NCI-H128 (cell line): Measurements from ENCODE around the gene SCGB1A1.

Source experiments
- DNase-seq: peaks from one replicate; lab custom pipeline; 2025; ENCODE audit not compliant: unreplicated experiment; lab: John Stamatoyannopoulos, UW

SCGB1A1 gene

DNA sequence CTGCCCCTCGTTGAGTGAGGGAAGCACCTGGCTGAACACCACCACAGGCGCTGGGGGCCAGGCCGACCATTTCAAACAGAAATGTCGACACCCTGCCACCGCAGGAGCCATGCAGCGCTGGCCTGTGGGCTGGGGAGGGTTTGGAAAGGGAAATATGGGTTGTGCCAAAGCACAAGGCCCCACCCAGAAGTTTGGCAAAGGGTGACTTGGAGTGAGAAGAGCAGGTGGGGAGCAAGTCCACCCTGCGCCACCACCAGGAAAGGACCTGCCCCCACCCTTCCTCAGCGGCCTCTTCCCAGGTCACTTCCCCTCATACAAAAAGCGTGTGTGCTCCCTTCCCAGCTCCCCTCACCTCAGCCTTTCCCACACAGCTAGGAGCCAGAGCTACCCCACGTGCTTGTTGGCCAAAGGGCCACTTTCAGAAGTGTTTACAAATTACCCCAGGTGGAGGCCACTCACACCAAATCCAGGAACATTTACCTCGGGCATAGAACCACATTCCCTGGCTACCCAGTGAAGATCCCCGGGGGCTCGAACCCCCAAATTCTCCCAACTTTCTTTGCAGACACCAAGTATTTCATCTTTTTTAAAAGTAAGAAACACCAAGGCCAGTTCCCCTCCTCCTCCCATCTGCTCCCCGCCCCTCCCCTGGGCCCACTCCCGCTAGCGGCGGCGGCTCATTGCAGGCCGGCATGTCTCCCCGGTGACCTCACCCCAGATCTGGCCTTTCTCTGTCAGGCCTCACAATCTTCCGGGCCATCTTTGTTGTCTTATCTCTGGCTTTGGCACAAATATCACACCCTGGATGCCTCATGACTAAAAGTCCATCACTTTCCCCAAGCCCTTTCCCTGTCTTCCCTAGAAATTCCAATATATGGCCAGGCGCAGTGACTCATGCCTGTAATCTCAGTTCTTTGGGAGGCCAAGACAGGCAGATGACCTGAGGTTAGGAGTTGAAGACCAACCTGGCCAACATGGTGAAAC, 20.5 kb upstream of the SCGB1A1 start:
- DNase-seq = no peak

DNA sequence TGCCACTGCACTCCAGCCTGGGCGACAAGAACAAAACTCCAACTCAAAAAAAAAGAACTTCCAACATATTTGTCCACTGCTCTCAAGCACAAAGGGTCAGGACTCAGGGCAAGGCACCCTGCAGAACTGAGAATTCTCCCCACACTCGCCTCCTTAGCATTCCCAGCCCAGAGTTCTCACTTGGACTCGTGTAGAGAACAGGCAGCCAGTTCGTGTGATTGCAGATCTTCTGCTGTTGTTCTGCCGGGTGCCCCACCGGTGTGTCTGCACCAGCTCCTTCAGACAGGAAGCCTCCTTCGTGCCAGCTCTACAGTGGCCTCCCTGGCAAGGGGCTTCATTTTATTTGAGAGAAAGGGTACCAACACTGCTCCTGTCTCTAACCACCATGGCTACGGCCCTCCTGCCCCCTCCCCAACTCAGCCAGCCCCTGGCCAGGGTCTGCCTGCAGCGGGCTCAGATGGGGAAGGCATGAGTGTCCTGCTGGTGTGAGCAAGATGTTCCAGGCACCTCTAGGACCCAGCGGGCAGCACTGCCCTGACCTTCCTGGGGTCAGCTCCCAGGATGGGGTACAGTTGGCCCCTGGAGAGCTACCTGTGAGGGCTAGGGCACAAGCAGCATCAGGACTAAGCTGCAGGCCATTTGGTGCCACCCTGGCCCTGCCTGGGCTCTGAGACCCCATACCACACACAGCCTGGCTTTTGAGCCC, 19.5 kb upstream of the SCGB1A1 start:
- no peak for DNase-seq

DNA sequence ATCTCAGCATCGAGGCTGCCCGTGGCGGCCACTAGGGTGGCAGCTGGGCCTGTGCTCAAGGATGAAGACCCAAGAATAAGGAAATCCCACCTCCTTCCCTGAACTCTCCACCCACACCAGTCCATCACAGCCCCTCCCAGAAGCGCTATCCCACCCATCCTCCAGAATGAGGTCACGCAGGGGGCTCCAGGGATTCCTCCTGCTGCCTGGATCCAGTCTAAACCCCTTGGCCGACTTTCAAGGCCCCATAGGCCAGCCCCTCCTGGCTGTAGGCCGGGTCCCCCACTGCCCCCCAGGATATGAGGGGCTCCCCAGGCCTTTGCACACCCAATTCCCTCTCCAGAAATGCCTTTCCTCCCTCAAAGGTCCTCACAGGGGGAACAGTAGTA, 19.0 kb upstream of the SCGB1A1 start:
- DNase-seq = no peak

DNA sequence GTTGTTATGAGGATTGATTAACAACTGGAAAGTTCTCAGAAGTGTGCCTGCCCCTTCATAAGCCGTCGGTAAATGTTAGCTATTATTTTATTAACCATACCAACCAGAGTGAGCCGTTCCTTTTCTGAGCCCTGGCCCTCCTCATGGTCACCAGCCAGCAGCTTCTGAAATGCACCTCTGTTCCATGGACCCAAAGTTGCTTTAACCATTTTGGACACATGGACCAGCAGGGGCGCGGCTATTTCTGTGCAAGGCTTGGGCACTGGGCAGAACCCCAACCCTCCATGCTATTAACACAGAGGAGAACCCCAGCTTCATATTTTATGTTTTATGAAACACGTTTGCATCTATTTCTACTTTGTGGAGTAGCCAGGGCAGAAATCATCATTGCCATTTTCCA, 18.6 kb upstream of the SCGB1A1 start:
- no peak for DNase-seq

DNA sequence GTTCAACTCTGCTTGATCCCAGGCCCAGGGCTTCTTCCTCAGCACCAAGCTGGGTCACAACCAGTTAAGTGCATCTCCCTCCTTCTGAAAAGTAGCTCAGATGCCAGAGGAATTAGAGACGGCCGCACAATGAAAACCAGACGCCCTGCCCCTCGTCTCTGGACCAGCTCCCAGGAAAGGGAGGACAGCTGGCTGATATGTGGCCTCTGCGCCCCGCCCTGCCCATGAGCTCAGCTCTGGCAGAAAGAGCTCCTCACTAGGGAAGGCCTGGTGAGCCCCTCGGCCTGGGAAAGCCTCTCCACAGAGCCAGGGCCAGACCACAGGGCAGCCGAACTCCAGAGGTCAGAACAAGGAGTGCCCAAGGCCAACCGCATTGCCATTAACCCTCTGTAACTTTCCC, 18.1 kb upstream of the SCGB1A1 start:
- no peak for DNase-seq

DNA sequence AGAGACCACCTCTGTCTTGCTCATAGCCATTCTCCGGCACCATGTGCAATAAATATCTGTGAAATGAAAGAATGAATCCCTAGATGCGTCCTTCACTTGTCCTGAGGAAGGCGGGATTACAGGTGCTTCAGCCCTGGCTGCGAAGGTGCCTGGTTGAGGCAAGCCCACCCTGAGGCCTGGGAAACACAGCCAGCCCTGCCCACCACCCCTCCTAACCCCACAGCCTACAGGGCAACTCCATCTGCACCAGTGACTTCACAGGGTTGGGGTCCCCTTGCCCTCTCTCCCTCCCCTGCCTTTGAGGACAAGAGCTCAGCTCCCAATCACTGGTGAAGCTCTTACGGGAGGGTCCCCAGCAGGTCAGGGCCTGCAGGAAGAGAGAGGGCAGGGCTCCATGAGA, 17.5 kb upstream of the SCGB1A1 start:
- DNase-seq = no peak

DNA sequence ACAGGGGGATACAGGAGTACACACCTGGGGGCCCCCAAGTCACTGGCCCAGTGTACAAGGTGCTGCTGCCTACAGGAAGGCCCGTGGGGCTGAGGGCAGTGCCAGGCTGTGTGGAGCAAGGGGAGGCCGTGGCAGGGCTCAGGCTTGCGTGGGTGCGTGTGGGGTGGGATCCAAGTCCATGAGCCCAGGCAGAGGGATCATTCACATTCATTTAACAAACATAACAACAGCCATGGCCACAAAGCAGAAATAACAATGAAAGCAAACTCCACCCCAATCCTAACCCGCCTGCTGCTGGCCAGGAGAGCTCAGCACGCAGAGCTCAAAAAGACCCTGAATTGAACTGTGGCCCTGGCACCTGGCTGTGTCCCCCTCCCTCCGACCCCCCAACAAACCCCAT, 17.0 kb upstream of the SCGB1A1 start:
- no peak for DNase-seq

DNA sequence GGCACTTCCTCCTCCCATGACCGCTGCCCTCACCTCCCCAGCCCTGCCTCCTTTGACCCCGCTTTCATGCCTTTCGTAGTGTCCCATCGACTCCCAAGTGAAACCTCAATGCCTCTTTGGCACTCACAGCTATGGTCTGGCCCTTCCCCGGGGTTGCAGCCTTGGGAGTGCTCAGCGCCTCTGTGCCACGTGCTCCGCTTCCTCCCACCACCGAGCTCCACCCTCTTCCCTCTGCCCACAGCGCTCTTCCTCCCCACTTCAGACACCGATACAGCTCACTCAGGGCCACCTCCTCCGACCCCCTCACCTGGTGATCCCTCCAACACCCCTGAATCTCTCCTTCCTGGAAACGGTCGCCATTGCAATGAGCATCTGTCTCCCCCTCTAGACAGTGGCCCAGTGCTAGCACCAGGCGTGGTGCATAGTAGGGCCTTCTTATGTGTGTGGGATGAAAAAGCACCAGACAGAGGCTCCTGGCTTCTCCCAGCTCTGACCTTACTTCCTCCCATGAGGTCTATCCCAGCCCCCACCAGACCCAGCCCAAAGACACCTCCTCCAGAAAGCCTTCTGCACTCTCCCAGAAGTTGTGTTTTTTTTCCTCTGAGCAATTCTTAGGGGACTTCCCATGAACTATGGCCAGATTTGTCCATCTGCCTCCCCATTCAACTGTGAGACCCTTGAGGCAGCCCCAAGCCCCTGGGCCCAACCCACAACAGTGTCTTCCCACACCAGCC, 16.4 kb upstream of the SCGB1A1 start:
- DNase-seq = no peak

DNA sequence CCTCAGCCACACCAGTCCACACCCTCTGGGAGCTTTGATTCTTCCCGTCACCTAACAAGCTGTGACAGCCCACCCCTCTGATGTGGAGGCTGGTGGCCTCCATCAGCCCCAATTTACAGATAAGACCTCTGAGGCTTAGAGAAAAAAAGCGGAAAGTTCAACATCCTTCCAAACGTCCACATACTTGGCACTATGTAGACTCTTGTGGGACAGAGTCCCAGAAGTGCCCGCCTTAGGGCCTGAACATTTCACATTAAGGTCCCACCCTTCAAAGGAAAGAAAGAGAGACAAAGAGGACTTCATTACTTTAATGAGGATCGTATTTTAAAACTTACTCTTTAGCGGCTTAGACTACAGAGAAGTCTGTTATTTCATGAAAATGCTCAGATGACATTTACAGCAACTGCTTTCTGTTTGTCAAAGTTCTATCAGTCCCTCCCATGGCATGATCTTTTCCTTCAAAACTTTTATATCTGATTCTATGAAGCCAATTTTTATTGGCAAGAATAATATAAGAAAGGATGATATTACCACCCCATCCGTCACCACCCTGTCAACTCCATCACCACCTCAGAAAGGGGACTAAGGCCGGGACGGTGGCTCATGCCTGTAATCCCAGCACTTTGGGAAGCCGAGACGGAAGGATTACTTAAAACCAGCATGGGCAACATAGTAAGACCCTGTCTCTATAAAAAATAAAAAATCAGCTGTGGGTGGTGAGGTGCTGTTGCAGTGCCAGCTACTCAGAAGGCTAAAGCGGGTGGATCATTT, 15.7 kb upstream of the SCGB1A1 start:
- DNase-seq = no peak

DNA sequence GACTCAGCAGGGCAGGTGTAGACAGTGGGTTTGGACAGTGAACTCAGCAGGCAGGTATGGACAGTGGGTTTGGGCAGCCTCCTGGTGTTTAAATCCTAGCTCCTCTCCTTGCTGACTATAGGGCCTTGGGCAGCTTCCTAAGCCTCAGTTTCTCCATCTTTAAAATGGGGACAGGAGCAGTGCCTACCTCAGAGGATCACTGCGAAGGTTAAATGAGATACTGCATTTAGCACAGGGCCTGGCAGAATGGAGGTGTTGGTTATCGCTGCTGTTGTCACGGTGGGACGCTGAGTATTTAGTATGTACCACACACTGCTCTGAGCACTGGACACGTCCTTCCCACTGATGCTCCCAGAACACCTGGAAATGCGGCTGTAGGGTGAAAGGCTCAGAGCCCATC, 14.4 kb upstream of the SCGB1A1 start:
- DNase-seq = no peak

DNA sequence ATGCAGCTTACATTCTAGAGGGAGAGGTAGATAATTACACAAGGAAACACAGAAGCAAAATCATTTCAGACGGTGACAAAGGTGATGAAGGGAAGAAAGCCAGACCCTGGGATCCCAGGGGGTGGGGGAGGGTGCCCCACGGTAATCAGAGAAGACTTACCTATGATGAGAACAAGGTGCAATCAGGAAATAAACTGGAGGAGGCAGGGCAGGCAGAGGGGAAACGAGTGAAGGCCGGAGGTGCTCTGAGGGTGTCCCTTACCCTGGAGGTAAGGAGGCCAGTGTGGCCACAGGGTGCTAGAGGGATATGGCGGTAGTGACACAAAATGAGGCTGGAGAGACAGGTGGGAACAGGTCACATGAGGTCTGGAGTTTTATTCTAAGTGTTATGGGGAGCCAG, 13.9 kb upstream of the SCGB1A1 start:
- no peak for DNase-seq

DNA sequence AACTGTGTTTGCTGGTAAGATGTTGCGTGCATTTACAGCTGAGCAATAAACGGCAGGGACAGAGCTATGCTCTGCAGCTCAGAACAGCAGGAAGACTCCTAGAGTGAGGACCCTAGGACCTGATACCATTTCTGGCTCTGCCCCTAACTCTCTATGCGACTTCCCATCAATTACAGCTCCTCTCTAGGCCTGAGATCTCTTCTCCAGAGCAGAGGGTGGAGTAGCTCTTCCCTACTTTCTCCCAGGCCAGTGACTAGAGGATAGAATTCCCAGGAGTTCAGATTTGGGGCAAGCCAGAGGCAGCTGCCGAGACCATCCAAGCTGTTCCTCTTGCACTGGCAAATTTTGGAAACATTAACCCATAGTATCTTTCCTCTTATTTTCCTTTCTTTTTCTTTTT, 12.8 kb upstream of the SCGB1A1 start:
- no peak for DNase-seq

DNA sequence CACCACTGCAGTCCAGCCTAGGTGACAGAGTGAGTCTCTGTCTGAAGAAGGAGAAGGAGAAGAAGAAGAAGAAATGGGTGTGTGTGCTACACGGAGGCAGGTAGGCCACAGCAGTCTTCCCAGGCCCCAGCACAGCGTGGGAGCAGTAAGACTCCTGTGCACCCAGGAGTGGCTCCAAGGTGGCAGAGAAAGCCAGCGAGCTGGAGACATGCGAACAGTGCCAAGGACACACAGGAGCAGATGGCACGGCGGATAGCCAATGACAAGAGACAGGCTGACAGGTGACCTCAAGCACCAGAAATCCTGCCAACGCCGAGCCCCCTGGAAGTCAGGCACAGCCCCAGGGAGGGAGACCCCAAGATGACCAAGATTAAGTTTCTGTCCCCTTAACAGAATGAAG, 9.0 kb upstream of the SCGB1A1 start:
- DNase-seq = no peak

DNA sequence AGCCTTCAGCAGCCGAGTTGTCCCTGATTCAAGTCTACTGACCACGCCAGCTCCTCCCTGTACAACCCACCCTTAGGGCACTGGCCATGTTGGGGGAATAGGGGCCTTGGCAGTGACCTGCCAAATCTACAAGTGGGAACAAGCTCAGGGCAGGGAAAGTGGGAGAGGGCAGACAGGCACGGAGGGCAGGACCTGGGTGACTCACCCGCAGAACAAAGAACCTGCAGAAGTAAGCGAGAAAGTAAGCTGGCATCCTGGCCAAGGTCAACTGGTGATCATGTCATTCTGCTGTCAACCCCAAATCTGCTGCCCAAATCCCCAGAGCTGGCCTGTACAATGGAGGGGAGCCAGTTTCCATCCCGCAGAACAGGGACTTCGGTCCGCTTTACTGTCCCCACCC, 7.9 kb upstream of the SCGB1A1 start:
- no peak for DNase-seq

DNA sequence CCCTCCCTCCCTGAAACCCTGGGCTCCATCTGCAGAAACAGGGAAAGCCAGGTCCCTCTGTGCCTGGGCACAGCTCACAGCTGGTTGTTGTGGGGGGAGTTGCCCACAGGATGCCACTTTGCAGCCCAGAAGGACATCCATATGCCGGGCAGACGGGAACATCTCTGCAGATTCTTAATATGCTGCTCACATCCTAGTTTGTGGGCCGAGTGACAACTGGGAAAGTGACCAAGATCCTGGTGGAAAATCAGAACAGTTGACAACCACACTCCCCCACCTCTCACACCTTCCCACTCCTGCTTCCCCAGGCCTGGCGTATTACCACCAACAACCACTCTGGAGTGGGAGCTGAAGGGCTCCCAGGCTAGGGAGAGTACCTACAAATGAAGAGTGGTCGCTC, 7.3 kb upstream of the SCGB1A1 start:
- DNase-seq = no peak

DNA sequence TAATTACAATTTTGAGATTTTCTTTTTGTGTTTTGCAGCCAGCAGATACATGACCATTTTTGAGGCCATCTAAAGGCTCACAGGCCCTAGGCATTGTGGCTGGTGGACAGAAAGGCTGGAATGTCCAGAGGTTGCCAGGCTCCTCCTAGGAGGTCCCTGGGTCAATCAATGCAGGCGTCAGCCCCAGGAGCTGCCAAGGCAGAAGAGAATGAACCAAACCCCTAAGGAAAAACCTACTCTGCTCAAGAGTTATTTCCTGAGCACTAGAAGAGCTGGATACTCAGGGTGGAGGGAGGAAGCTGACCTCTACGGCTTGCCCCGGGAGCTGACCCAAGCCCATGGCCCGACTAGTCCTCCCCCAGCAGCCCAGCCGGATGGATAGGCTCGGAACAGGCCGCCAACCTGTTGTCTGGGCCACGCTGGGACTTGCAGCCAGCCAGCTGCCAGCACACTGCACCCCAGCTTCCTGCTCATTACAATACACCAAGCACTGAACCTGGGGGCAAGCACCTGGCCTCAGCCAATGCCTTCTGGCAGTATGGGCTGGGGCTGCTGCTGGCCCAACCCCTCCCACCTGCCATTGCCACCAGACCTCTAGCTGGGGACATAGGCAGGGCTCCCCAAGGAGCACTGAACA, 5.7 kb upstream of the SCGB1A1 start:
- DNase-seq = no peak

DNA sequence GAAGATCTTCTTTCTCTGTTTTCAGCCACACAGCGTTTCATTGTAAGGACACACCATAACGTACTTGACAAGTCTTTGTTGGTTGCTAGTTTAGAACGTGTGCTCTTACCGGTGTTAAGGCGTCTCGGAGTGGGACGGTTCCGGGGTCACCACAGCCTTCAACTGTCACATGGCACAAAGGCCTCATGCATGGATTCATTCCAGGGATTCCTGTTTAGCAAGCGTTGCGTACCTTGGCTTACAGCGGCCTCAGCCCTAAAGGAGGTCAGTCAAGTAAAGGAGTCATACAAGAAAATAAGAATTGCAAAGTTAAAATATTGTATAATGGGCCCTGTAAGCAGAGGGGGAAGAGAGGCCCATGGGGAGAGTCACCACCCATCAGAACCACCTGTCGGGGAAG, 2.2 kb upstream of the SCGB1A1 start:
- no peak for DNase-seq

DNA sequence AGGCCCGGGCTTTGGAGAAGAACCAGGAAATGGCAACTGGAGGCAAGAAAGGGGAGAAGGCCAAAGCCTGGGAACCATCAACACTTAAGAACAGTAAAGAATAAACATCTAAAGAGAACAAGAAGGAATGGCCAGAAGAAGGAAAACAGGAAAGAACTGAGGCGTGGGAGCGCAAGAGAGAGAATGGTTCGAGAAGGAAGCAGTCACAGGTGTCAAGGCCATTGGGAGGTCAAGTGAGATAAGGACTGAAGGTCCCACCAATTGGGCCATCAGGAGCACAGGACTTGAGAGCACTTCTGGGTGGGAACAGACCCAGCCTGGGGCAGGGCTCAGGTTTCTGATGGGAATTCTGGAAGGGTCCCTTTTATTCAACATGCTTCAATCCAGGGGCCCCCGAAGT, 697 bp upstream of the SCGB1A1 start:
- DNase-seq = no peak

DNA sequence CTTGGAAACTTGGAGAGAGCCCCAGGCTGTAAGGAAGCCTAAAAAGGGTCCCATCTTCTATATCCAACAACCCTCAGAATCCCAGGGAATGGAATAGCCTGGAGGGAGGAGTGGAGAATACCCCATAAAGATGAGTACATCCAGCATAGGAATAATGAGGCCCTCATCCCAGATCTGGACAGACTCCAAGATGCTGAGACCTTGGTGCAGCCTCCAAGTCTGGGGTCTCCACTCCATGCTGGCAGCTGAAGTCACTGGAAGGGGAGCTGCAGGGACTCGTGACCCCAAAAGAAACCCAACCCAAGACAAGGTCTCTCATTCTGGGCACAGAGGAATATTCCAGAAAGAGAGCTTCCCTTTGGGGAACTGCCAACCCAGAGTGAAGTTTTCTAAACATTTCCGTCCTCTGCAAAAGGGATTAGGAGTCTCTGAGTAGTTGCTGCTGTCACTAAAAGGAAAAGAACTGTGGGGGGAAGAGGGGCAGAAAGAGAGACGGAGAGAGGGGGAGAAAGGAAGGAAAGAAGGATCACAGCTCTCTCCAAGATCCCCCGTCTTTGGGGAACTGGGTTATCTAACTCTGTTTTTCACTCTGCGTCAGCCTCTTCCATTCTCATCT, 589 bp downstream of the SCGB1A1 start:
- no peak for DNase-seq

DNA sequence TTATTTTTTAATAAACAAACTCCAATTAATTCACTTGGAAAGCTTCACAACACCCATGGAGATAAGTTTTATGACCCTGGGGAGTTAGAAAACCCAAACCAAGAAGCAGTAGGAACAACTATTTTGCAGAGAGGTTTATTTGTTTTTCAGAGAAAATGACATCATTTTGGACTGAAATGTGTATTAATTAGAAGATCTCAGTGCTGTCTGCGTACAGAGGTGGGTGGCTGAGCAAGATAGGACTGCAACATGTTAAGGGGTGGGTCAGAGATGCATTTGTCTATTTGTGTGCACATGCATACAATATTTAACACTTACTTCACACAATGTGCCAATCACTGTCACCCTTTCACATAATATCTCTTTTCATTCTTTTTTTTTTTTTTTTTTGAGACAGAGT, 1.1 kb downstream of the SCGB1A1 start:
- no peak for DNase-seq
